ENCODE measurements around the gene ARL5B.

ARL5B gene

GRCh38 chr10:18703521-18703920 lies 44.3 kb downstream of the ARL5B start:
- no peak for DNase-seq (ENCODE audit: low read depth)

GRCh38 chr10:18710201-18710653 lies 51.0 kb downstream of the ARL5B start:
- DNase-seq (ENCODE audit: low read depth) = no peak

- DNase-seq (ENCODE audit: low read depth) = peak; percentile 85
Observed at GRCh38 chr10:18713077-18713476, 53.8 kb downstream of the ARL5B start.

GRCh38 chr10:18718991-18719390 lies 59.8 kb downstream of the ARL5B start:
- no peak for DNase-seq (ENCODE audit: low read depth)

GRCh38 chr10:18719811-18720210 lies 60.6 kb downstream of the ARL5B start:
- no peak for DNase-seq (ENCODE audit: low read depth)

GRCh38 chr10:18721067-18721466 lies 61.8 kb downstream of the ARL5B start:
- DNase-seq (ENCODE audit: low read depth) = no peak

GRCh38 chr10:18723801-18724200 lies 64.6 kb downstream of the ARL5B start:
- DNase-seq (ENCODE audit: low read depth) = no peak

All from GM04504 (cell line).